ENCODE measurements around the gene COPS8. TPM values are rescaled to one million over a fixed set of nuclear protein-coding genes. Genes with fewer than 3 reads are reported as not detected.

COPS8 gene
- total RNA-seq, 1 experiment from 2014 or later, result 64.7 TPM

- H3K27me3 ChIP-seq (ENCODE audit: insufficient read depth, low read depth), result peaks cover 73% of the 10 kb centered on the region
- H3K4me1 ChIP-seq (replicated peaks; ENCODE audit: insufficient read depth), result no peaks in the 10 kb centered on the region
- intact Hi-C loops (cut with micrococcal nuclease; ENCODE audit: unreplicated experiment), result no loop called here
- H3K27ac ChIP-seq, result no peak overlapping the region
- peaks cover 9% of the 10 kb centered on the region; the same call in 1 of the 2 replicates for H3K9me3 ChIP-seq (ENCODE audit: insufficient read depth, low read depth)
- POLR2A ChIA-PET (ENCODE audit: unreplicated experiment), result no interaction called here
- no peaks in the 10 kb centered on the region for H3F3A ChIP-seq (ENCODE audit: insufficient read depth, low read depth)
- TF ChIP-seq EZH2 (IDR thresholded peaks at IDR 0.05; ENCODE audit: low read depth) (no peak), CTCF (conservative IDR thresholded peaks at IDR 0.05) (no peak)
- no peak overlapping the region for H3K4me2 ChIP-seq
- BruUV-seq (replicated peaks), result no TSS peak
- no peaks in the 10 kb centered on the region for H3K36me3 ChIP-seq (ENCODE audit: low read depth)
- H3K4me3 ChIP-seq, result no peak overlapping the region
- H4K20me1 ChIP-seq (ENCODE audit: insufficient read depth), result no peaks in the 10 kb centered on the region
- no peak overlapping the region for H2AFZ ChIP-seq
- DNase-seq, result no peak
- H3K79me2 ChIP-seq (ENCODE audit: low read depth), result no peaks in the 10 kb centered on the region
- CTCF ChIA-PET, result no interaction called here
- H3K9me2 ChIP-seq (ENCODE audit: insufficient read depth), result no peaks in the 10 kb centered on the region
These were observed 32.6 kb upstream of the COPS8 start for GRCh38 chr2:237053066-237053465.

GRCh38 chr2:237055386-237056100 is 30.1 kb upstream of the COPS8 start:
- Histone ChIP-seq H3K79me2 (ENCODE audit: low read depth) (no peaks in the 10 kb centered on the region), H3K27ac (no peak overlapping the region), H3F3A (ENCODE audit: insufficient read depth, low read depth) (no peaks in the 10 kb centered on the region), H3K4me2 (no peak overlapping the region), H2AFZ (no peak overlapping the region), H4K20me1 (ENCODE audit: insufficient read depth) (no peaks in the 10 kb centered on the region), H3K36me3 (ENCODE audit: low read depth) (no peaks in the 10 kb centered on the region), H3K4me1 (replicated peaks; ENCODE audit: insufficient read depth) (no peaks in the 10 kb centered on the region), H3K9me3 (ENCODE audit: insufficient read depth, low read depth) (no peaks in the 10 kb centered on the region), H3K9me2 (ENCODE audit: insufficient read depth) (no peaks in the 10 kb centered on the region), H3K4me3 (no peak overlapping the region), H3K27me3 (ENCODE audit: insufficient read depth, low read depth) (peaks cover 86% of the 10 kb centered on the region)
- TF ChIP-seq EZH2 (IDR thresholded peaks at IDR 0.05; ENCODE audit: low read depth), result no peak
- no peak for TF ChIP-seq CTCF (conservative IDR thresholded peaks at IDR 0.05)
- intact Hi-C loops (cut with micrococcal nuclease; ENCODE audit: unreplicated experiment), result no loop called here
- POLR2A ChIA-PET (ENCODE audit: unreplicated experiment), result no interaction called here
- DNase-seq, result no peak
- BruUV-seq (replicated peaks), result no TSS peak
- CTCF ChIA-PET, result no interaction called here

- intact Hi-C loops (cut with micrococcal nuclease; ENCODE audit: unreplicated experiment), result no loop called here
- H4K20me1 ChIP-seq (ENCODE audit: insufficient read depth), result no peaks in the 10 kb centered on the region
- H3K4me1 ChIP-seq (replicated peaks; ENCODE audit: insufficient read depth), result no peaks in the 10 kb centered on the region
- H3K27me3 ChIP-seq (ENCODE audit: insufficient read depth, low read depth), result peaks cover 88% of the 10 kb centered on the region
- no peaks in the 10 kb centered on the region for H3K79me2 ChIP-seq (ENCODE audit: low read depth)
- TF ChIP-seq CTCF (conservative IDR thresholded peaks at IDR 0.05), result no peak
- no peak for TF ChIP-seq EZH2 (IDR thresholded peaks at IDR 0.05; ENCODE audit: low read depth)
- ChIA-PET CTCF (no interaction called here), POLR2A (ENCODE audit: unreplicated experiment) (no interaction called here)
- DNase-seq, result no peak
- no peak overlapping the region for H3K4me2 ChIP-seq
- no peak overlapping the region for H2AFZ ChIP-seq
- no peaks in the 10 kb centered on the region for H3K9me2 ChIP-seq (ENCODE audit: insufficient read depth)
- H3K4me3 ChIP-seq, result no peak overlapping the region
- H3F3A ChIP-seq (ENCODE audit: insufficient read depth, low read depth), result no peaks in the 10 kb centered on the region
- H3K36me3 ChIP-seq (ENCODE audit: low read depth), result no peaks in the 10 kb centered on the region
- BruUV-seq (replicated peaks), result no TSS peak
- H3K9me3 ChIP-seq (ENCODE audit: insufficient read depth, low read depth), result no peaks in the 10 kb centered on the region
- H3K27ac ChIP-seq, result no peak overlapping the region
These were observed 29.3 kb upstream of the COPS8 start for GRCh38 chr2:237056287-237056875.

All from PC-9 (cell line).